GM13976 (cell line): ENCODE data around the gene GPHB5.

Experiments used
- DNase-seq: peaks from one replicate; pipeline ENCODE4 v3.0.0; 2012; ENCODE audit warnings: low spot score
- CTCF ChIP-seq: IDR thresholded peaks from 2 replicates; pipeline ENCODE4 v1.5.1; 2012; ENCODE audit warnings: borderline replicate concordance, mild to moderate bottlenecking; ENCODE audit not compliant: insufficient read depth; ENCODE audit errors: extremely low read depth, missing control alignments, control extremely low read depth
- in situ Hi-C: fragments of 300-500 bp; cut with MboI; formaldehyde crosslinking; loops from one replicate; pipeline ENCODE4 v1.12.0; 2022; ENCODE audit warnings: low sequenced_read_pairs, mixed read lengths, inconsistent platforms; ENCODE audit not compliant: unreplicated experiment

Gene GPHB5

GRCh38 chr14:63297372-63298063 lies 21.2 kb downstream of the GPHB5 start:
- in situ Hi-C loops, result no loop called here
- DNase-seq, result no peak
- TF ChIP-seq CTCF, result no peak

- DNase-seq, result no peak
- TF ChIP-seq CTCF, result no peak
- in situ Hi-C loops, result no loop called here
Observed at GRCh38 chr14:63296060-63296563, 22.6 kb downstream of the GPHB5 start.

- in situ Hi-C loops, result no loop called here
- TF ChIP-seq CTCF, result no peak
- no peak for DNase-seq
Observed at GRCh38 chr14:63295231-63295685, 23.5 kb downstream of the GPHB5 start.

- in situ Hi-C loops, result no loop called here
Observed at GRCh38 chr14:63292805-63293204, 25.9 kb downstream of the GPHB5 start.

GRCh38 chr14:63290741-63291430 lies 27.8 kb downstream of the GPHB5 start:
- no peak for DNase-seq
- in situ Hi-C loops, result no loop called here
- no peak for TF ChIP-seq CTCF

More at GRCh38 chr14:63292805-63293204, 25.9 kb downstream of the GPHB5 start:
- DNase-seq, result no peak
- no peak for TF ChIP-seq CTCF

- no peak for TF ChIP-seq CTCF
- in situ Hi-C loops, result no loop called here
- DNase-seq, result no peak
Observed at GRCh38 chr14:63288853-63289252, 29.9 kb downstream of the GPHB5 start.
